Tibial nerve (tissue), 4 donors: ENCODE data around the gene TMEFF2.

Experiments used
- EP300 ChIP-seq, 2 donors: sonication (generic); formaldehyde crosslinking; IDR thresholded peaks; one replicate each; pipeline ENCODE4 v1.6.1; 2017; ENCODE audit warnings: antibody characterized with exemption in 2 of 2, mild to moderate bottlenecking in 1 of 2
- TF ChIP-seq, protein P1 (sequence below), 5 experiments: fragments of 200-600 bp in 3 of 5; fragments of 450-650 bp in 2 of 5; sonication (generic) in 3 of 5; IDR thresholded peaks; one replicate each; pipeline ENCODE4 v1.5.1; 2016 to 2019; ENCODE audit warnings: antibody characterized with exemption in 5 of 5, mild to moderate bottlenecking in 3 of 5, moderate library complexity in 2 of 5

GRCh38 chr2:192000196-192000980 lies 194.3 kb downstream of the TMEFF2 start:
- TF ChIP-seq, protein P1, sequence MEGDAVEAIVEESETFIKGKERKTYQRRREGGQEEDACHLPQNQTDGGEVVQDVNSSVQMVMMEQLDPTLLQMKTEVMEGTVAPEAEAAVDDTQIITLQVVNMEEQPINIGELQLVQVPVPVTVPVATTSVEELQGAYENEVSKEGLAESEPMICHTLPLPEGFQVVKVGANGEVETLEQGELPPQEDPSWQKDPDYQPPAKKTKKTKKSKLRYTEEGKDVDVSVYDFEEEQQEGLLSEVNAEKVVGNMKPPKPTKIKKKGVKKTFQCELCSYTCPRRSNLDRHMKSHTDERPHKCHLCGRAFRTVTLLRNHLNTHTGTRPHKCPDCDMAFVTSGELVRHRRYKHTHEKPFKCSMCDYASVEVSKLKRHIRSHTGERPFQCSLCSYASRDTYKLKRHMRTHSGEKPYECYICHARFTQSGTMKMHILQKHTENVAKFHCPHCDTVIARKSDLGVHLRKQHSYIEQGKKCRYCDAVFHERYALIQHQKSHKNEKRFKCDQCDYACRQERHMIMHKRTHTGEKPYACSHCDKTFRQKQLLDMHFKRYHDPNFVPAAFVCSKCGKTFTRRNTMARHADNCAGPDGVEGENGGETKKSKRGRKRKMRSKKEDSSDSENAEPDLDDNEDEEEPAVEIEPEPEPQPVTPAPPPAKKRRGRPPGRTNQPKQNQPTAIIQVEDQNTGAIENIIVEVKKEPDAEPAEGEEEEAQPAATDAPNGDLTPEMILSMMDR (IDR thresholded peaks at IDR 0.05), result no peak
- no peak for TF ChIP-seq EP300 (IDR thresholded peaks at IDR 0.05)
